Fibroblast of villous mesenchyme (primary cell): ENCODE results near the gene MYO1G. TPM values are rescaled to one million over a fixed set of nuclear protein-coding genes. Genes with fewer than 3 reads are reported as not detected.

Experiments
- DNase-seq: peaks from one replicate; pipeline ENCODE4 v3.0.0-alpha.2; 2010; ENCODE audit warnings: low read depth
- H3K4me3 ChIP-seq: 2 replicates; pipeline ENCODE4 v1.5.1; 2011; ENCODE audit warnings: low read depth, mild to moderate bottlenecking, low read length
- total RNA-seq: library from RNA; depleted of rRNA; stranded (reverse); fragments of >200 nt; gene quantifications from 2 replicates; pipeline ENCODE4 v1.2.3, GENCODE V29; 2012
- TF ChIP-seq, protein P1 (sequence below): IDR thresholded peaks from 2 replicates; pipeline ENCODE4 v1.5.1; 2012; ENCODE audit warnings: low read depth, mild to moderate bottlenecking, low read length; ENCODE audit not compliant: insufficient read depth

MYO1G gene
- total RNA-seq, 1 donor, result under 0.01 TPM

DNA sequence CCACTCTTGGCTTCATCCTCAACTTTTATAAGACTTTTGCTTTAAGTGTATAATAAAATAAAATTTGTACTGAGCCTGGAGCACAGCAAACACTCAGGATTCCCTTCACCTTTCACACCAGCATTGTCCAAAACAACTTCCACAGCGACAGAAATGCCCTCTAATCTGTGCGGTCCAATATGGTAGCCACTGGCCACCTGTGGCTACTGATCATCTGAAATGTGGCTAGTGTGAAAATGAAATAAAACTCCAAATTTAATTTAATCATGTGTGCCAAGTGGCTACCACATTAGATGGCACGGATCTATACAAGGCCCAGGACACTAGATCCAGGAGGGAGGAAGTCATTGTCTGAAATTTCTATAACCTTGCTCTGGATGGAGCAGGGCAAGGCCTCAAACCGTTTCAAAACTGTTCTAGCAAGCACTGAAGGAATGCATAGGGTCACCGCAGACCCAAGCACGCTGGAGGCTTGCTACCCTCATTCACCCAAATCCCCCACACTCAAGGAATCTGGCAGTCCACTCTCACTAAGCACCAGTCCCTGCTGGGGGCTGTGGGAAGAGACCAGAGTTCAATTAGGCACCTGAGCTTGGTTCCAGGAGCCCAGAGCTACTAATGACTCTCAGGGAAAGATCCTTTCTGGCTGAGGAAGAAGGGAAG is 6.3 kb upstream of the MYO1G start:
- DNase-seq, result no peak
- TF ChIP-seq, protein P1, sequence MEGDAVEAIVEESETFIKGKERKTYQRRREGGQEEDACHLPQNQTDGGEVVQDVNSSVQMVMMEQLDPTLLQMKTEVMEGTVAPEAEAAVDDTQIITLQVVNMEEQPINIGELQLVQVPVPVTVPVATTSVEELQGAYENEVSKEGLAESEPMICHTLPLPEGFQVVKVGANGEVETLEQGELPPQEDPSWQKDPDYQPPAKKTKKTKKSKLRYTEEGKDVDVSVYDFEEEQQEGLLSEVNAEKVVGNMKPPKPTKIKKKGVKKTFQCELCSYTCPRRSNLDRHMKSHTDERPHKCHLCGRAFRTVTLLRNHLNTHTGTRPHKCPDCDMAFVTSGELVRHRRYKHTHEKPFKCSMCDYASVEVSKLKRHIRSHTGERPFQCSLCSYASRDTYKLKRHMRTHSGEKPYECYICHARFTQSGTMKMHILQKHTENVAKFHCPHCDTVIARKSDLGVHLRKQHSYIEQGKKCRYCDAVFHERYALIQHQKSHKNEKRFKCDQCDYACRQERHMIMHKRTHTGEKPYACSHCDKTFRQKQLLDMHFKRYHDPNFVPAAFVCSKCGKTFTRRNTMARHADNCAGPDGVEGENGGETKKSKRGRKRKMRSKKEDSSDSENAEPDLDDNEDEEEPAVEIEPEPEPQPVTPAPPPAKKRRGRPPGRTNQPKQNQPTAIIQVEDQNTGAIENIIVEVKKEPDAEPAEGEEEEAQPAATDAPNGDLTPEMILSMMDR, result no peak

GRCh38 chr7:44984478-44984758 is 5.6 kb upstream of the MYO1G start:
- no peak for DNase-seq
- H3K4me3 ChIP-seq, result no peak overlapping the region

More for the DNA sequence above, 6.3 kb upstream of the MYO1G start:
- peak overlapping the region; percentile 78 for H3K4me3 ChIP-seq

DNA sequence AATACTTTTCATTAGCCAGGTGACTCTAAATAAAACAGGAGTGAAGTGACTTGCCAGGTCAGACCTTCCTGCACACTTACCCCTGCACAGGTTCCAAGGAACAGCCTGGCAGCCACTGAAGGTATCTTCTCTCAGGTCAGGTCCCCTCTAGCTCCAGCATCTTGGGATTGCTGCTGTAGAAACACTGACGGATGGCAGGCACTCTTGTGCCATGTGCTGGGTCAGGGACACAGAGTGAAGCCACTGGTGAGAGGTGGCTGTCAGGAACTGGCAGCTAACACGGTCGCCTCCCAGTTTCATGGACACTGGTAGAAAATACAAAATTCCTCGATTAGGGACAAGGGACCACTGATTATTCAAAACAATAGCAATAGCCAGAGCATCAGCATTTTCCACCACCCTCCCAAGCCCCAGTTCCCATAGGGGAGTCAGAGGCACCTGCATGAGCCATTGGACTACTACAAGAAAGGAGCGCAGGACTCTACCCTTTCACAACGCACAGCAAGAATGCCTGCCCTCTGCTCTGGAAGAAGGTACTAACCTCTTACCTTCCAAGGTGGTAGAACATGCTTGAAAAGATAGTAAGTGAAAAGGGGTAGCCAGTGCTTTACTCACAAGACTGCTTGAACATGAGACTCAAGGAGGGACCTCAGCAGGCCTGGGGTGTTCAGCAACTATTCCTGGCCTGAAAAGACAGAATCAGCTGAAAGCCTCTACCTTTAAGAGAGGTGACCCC is 5.1 kb upstream of the MYO1G start:
- H3K4me3 ChIP-seq, result no peak overlapping the region
- DNase-seq, result no peak
- TF ChIP-seq, protein P1, result no peak

More at GRCh38 chr7:44984478-44984758, 5.6 kb upstream of the MYO1G start:
- TF ChIP-seq, protein P1, result no peak

DNA sequence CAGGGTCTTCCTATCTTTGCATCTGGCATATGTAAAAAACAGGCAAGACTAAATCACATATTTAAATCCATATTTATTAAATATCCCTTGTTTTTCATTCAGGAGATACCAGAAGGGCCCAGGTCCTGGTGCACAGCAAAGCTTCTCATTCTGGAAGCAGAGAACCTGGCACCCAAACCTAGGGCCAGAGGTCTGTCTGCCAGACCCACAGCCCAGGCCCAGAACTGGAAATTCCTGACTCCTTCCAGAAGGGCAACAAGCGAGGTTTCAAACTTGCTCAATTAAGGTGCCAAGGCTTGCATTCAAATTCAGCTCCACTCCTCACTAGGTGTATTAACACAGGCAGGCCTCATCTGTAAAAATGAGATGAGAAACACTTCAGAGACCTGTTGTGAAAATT is 4.2 kb upstream of the MYO1G start:
- no peak overlapping the region for H3K4me3 ChIP-seq
- no peak for DNase-seq
- TF ChIP-seq, protein P1, result no peak

DNA sequence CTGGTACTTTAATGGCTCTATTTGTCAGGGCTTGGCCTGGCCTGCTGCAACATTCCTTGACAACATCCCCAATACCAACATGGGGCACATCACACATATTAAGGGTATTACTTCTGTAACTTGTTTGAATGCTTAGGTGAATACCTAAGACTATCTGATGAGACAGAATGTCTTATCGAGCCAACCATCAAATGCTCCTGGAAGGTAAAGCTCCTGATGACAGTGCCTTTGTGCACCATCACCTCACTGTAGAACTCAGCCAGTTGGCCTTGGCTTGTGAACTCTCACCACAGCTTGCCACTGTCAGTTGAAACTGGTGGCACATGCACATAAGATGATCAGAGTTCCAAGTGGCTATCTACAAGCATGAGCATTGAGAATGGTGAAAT is 3.7 kb upstream of the MYO1G start:
- H3K4me3 ChIP-seq, result no peak overlapping the region
- TF ChIP-seq, protein P1, result no peak
- DNase-seq, result no peak

DNA sequence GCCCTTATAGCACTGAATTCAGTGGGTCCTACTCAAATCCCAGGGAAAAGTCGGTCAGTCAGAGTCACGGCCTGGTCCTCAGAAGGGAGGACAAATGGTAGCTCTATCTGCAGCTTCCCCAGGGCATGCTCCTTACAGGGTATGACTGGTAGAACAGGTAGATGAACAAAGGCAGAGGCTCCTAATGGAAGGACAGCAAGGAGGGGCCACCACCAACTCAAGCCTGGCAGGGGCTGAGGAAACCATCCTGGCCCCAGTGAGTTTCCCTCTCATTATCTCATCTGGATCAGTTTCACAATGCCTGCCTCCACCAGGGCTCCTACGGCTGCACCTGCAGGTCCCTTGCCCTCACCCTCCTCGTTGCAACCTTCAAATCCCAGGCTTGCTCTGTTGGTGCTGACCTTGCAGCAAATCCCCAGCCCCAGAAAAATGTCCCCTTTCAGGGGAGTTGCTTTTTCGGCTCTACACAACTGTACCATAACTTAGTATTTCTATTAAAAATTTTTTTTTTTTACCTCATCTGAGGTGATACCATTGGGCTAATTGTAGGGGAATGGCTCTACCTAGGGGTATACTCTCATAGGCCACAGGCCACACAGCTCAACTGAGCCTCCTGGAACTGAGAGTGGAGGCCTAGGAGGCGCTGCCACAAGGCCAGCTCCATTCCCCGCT is 2.4 kb upstream of the MYO1G start:
- TF ChIP-seq, protein P1, result no peak
- DNase-seq, result no peak
- no peak overlapping the region for H3K4me3 ChIP-seq
